A204.1 (cell line): ENCODE measurements around the gene LAT.

Experiments
- FAIRE-seq: peaks from 2 replicates; lab custom pipeline; 2012; peaks lifted over from hg19 to GRCh38; lab: Jason Lieb, UNC

LAT gene

GRCh38 chr16:29009050-29009837, 24.4 kb downstream of the LAT start:
- FAIRE-seq: no peak

- FAIRE-seq: no peak
Observed at GRCh38 chr16:29009838-29010166, 24.9 kb downstream of the LAT start.

- FAIRE-seq: no peak
Observed at GRCh38 chr16:29011112-29011511, 26.3 kb downstream of the LAT start.

- FAIRE-seq: no peak
Observed at GRCh38 chr16:29011851-29012250, 27.0 kb downstream of the LAT start.

- no peak for FAIRE-seq
Observed at GRCh38 chr16:29012913-29013553, 28.2 kb downstream of the LAT start.

GRCh38 chr16:29014561-29015069, 29.8 kb downstream of the LAT start:
- no peak for FAIRE-seq

GRCh38 chr16:29022196-29022595, 37.3 kb downstream of the LAT start:
- no peak for FAIRE-seq

- no peak for FAIRE-seq
Observed at GRCh38 chr16:29023279-29024277, 38.7 kb downstream of the LAT start.

- no peak for FAIRE-seq
Observed at GRCh38 chr16:29024278-29024677, 39.4 kb downstream of the LAT start.

- no peak for FAIRE-seq
Observed at GRCh38 chr16:29025218-29025617, 40.4 kb downstream of the LAT start.

- no peak for FAIRE-seq
Observed at GRCh38 chr16:29025735-29026134, 40.9 kb downstream of the LAT start.

- no peak for FAIRE-seq
Observed at GRCh38 chr16:29028457-29029167, 43.8 kb downstream of the LAT start.

GRCh38 chr16:29029168-29029994, 44.5 kb downstream of the LAT start:
- FAIRE-seq: no peak

- FAIRE-seq: no peak
Observed at GRCh38 chr16:29030086-29030840, 45.4 kb downstream of the LAT start.
